Stimulated activated CD8-positive, alpha-beta memory T cell treated with anti-CD3 and anti-CD28 coated beads, Interleukin-12 subunit alpha, Interleukin-12 subunit beta, amount 100 ng/mL, for 24 hours (primary cell): ENCODE measurements around the gene STRN3.
"Not testable (repeated sequence)": the region's sequence is repeated elsewhere in the genome, so short reads cannot be mapped to it uniquely, and the experiment has no call there.

Experiments used
- DNase-seq: peaks from one replicate; pipeline ENCODE4 v3.0.0-alpha.2; 2020; ENCODE audit errors: extremely low read depth

Gene STRN3

GRCh38 chr14:31036552-31036951 lies 10.4 kb upstream of the STRN3 start:
- DNase-seq: no peak

GRCh38 chr14:31030469-31030868 lies 4.3 kb upstream of the STRN3 start:
- no peak for DNase-seq

DNA sequence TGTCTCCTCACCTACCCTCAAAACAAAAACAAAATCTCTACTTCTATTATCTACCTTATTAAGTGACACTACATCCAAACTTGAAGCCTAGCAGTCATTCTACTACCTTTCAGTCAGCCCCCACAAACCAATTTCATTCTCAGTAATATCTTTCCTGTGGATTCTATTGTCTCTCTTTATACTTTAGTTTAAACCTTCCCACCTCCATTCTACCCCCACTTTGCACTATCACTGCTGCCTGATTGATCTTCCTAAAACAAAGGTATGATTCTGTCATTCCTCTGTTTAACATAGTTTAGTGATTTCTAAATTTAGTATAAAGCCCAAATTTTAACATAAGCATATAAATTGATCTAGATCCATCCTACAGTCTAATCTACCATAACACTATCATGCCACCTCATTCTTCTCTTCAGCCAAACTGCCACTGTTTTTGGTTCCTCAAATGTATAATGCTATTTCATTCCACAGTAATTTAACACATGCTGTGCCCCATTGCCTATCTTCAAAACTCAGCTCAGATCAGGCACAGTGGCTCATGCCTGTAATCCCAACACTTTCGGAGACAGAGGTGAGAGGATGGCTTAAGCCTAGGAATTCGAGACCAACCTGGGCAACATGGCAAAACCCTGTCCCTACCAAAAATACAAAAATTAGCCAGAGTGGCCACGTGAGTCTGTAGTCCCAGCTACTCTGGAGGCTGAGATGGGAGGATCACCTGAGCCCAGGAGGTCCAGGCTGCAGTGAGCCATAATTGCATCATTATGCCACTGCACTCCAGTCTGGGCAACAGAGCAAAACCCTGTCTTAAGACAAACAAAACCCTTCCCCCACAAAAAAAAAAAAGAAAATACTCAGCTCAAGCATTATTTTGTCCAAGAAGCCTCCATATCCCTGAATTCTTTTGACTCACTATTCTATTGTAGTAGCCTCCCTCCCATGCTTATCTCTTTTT lies 3.1 kb upstream of the STRN3 start:
- DNase-seq: no peak

DNA sequence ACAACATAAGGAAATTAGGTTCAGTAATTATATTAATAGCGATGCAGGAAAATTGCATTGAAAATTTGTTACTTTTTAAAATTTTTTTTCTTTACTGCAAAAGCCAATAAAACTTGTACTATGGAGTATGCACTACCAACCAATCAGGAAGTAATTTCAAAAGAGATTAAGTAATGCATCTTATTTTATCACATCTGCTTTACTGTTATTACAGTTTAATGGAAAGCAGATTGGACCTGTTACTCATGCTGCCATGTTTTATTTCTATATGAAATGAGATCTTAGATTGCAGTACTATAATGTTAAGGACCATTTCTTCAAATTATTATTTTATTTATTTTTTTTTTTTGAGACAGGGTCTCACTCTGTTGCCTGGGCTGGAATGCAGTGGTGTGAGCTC lies 1.7 kb upstream of the STRN3 start:
- no peak for DNase-seq

GRCh38 chr14:31026450-31027235 lies 464 bp upstream of the STRN3 start:
- DNase-seq: peak; percentile 78

GRCh38 chr14:31025367-31026076 lies 657 bp downstream of the STRN3 start, which contains the start of gene AP4S1:
Gene AP4S1, plus strand, starts transcription at chr14:31025649. Its CDS starts 40,548 bp downstream, at chr14:31066197.
- no peak for DNase-seq

DNA sequence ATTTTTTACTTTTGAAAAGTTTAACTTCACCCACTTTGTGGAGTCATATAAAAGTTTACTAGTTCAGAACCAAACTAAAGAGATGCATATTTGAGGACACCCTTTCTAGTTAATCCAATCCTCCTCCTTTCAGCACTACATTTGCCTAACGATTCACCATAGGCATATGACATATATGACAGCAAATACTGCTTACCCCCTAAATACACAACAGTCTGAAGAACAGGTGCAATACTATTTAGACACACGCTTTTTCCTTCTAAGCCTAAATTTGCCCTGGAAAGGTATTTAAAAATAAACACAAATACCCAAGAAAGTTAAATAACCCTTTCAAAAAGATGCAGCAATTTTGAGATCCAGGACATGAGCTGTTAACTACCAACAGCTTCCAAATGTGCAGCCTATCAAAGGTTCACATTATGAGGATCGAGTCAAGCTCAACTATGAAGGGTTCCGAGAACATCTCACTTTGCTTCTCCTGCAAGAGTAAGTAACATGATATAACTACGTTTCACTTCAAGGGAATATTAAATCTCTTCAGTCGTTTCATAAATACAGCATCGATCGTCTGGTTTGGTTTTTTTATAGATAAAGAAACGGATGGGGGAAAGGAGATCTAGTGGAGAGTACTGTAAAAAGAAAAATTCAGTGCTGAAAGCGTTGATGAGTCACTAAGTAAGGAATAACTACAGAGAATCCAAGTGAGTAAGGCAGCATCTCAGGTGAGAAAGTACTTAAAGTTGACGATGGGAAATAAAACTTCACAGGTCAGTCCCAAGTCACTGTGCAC lies 1.4 kb downstream of the STRN3 start:
- DNase-seq: no peak

DNA sequence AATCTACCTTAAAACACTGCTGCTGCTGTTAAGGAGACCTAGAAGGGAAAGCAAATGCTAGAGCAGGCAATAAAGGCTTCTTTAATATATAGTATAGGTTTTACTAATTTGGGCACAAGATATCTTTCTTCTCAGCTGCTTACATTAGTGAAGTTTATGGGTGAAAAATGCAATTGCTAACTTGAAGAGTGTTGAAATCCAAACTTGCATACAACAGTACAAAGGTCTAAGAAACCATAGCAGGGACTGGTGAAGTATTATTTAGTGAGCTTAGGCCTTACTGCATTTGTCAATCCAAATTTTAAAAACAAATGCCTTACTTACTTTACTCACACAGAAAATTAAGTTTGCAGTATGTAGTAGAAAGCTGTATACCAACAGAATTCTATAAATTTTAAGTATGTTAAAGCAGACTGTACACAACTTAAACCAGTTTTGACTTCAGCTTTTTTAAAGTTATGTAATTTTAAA lies 2.1 kb downstream of the STRN3 start:
- DNase-seq: no peak

GRCh38 chr14:31022386-31022785 lies 3.8 kb downstream of the STRN3 start:
- no peak for DNase-seq

DNA sequence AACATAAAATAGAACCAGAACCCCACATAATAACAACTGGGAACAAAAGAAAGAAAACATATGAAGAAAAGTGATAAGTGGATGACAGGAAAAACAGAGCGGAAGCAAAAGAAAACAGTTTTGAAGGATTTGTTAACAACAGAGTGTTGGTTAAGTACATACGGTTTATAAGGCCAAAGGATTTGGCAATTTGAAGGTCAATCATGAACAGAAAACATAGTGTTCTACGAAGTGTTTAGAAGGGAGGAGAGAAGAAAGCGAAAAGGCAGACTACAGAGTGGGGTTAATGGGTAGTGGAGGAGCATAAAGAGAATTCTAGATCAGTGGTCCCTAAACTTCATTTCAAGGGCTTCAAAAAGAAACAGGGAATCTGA lies 4.6 kb downstream of the STRN3 start:
- no peak for DNase-seq

DNA sequence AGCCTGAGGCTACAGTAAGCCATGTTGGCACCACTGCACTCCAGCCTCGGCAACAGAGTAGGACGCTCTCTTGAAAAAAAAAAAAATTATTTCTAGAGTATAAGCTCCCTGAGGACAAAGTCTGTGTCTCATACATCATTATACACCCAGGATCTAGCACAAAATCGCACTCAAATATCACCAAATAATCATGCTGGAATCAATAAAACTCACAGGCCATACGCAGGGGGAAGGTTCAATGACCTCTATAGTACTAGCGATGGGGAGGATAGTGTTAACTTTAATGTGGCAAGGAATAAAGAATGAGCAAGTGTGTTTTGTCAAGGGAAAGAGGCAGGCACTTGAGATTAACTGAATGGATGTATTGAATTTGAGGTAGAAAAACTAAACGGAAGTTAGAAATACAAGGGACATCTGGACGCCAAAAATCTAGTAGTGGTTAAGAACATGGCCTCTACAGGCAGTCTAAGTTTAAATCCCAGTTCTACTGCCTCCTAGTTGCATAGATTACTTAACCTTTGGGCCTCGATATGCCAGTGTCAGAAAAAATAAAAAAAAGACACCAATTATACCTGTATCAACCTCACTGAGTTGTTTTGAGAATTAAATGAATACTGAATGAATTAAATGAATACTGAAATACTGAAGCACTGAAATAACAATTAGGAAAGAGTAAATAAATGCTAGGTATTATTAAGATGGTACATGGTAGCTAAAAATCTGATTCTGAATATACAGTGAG lies 5.2 kb downstream of the STRN3 start:
- DNase-seq: no peak

DNA sequence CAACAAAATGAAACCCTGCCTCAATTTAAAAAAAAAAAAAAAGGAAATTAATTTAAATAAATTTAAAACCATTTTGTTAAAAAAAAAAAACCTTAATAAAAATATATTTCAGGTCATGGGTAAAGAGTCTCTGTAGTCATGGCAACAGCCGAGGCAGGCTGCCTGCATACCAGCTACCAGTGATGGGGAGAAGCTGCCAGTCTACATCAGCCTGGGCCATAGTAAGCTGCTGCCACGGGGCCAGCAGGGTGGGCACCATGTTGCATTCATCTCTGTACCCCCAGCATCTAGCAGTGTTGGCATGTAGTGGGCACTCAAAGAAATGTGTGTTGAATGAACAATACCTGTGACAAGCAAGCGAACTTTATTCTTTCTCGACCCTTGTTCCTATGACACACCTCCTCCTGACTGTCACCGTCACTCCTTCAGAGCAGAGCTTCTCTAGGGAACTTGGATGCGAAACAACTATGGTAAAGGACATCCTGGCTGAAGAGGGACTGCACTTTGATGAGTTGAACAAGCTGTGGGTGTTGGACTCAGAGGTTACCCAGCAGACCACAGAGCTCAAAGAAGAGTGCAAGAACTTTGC lies 8.0 kb downstream of the STRN3 start:
- no peak for DNase-seq

GRCh38 chr14:31013841-31014240 lies 12.3 kb downstream of the STRN3 start:
- no peak for DNase-seq

DNA sequence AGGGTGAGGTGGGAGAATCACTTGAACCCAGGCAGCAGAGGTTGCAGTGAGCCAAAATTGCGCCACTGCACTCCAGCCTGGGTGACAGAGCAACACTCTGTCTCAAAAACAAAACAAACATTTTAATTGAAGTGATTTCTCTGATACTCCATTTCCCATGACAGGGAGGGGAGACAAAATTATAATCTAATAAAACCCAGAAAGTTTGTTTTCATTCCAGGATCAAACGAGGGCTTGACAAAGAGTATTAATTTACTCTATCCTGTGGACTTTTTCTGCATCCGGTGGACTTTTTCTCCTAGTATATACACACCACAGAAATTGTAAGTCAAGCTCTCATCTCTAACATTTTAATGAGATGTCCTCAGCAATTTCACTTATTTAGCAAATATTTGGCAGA lies 15.2 kb downstream of the STRN3 start:
- no peak for DNase-seq

DNA sequence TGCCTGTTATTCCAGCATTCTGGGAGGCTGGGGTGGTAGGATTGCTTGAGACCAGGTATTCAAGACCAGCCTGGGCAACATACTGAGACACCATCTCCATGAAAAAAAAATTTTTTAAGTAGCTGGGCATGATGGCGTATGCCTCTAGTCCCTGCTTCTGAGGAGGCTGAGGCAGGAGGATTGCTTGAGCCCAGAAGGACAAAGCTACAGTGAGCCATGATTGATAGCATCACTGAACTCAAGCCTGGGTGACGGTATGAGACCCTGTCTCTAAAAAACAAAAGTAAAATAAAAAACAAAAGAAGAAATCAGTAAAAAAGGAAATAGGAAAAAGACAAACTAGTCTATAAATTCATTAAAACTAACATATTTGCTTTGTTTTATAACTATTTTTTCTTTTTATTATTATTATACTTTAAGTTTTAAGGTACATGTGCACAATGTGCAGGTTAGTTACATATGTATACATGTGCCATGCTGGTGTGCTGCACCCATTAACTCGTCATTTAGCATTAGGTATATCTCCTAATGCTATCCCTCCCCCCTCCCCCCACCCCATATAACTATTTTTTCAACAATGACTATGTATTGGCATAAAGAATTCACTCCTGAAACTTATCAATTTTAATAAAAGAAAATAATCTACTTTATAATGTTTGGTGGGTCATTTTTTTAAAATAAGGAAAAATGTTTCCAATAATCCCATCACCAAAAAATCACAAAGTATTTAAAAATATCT lies 16.2 kb downstream of the STRN3 start:
- no peak for DNase-seq

GRCh38 chr14:31006703-31007102 lies 19.5 kb downstream of the STRN3 start:
- no peak for DNase-seq

DNA sequence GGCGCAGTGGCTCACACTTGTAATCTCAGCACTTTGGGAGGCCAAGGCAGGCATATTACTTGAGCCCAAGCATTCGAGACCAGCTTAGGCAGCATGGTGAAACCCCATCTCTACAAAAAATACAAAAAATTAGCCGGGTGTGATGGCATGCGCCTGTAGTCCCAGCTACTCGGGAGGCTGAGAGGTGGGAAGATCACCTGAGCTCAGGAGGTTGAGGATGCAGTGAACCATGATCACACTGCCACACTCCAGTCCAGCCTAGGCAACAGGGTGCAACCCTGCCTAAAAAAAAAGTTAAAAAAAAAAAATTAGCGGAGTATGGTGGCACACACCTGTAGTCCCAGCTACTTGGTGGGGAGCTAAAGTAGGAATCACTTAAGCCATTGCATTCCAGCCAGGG lies 22.2 kb downstream of the STRN3 start:
- not testable (repeated sequence) for DNase-seq

GRCh38 chr14:31003284-31003683 lies 22.9 kb downstream of the STRN3 start:
- no peak for DNase-seq

DNA sequence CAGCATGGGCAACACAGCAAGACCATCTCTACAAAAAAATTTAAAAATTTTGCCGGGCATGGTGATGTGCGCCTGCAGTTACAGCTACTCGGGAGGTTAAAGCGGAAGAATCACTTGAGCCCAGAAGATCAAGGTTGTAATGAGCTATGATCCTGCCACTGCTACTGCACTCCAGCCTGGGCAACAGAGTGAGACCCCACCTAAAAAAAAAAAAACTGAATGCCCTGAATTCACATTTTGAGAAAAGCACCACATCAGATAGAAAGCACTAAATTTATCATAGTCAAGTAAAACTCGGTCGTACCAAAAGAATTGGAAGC lies 24.9 kb downstream of the STRN3 start:
- no peak for DNase-seq
